ENCODE data around the gene PRRT2. TPM values are rescaled to one million over a fixed set of nuclear protein-coding genes. Genes with fewer than 3 reads are reported as not detected.
"Not testable (repeated sequence)": the region's sequence is repeated elsewhere in the genome, so short reads cannot be mapped to it uniquely, and the experiment has no call there.

The PRRT2 gene
- total RNA-seq, 1 experiment from 2014 or later = 0.42 TPM

- intact Hi-C loops (cut with micrococcal nuclease) = no loop called here
- Mint-ChIP-seq H3K27ac (ENCODE audit: low read depth, unreplicated experiment) (no peak overlapping the region), H3K9me3 (ENCODE audit: unreplicated experiment) (no peaks in the 10 kb centered on the region), H3K36me3 (ENCODE audit: insufficient read depth, unreplicated experiment) (no peaks in the 10 kb centered on the region), H3K27me3 (ENCODE audit: insufficient read depth, unreplicated experiment) (no peaks in the 10 kb centered on the region), H3K4me3 (ENCODE audit: unreplicated experiment) (no peak overlapping the region), H3K4me1 (ENCODE audit: insufficient read depth, unreplicated experiment) (peaks cover 22% of the 10 kb centered on the region)
- no peak for TF ChIP-seq CTCF (IDR thresholded peaks at IDR 0.05; ENCODE audit: unreplicated experiment)
- ChIA-PET CTCF (interaction anchor here (0.6 kb wide), 2 partner anchors 9 to 21 kb away, joined by 3 read pairs; no protein-coding TSS in a partner anchor), POLR2A (interaction anchor here (0.8 kb wide), 1 partner anchor 19 kb away, joined by 3 read pairs; no protein-coding TSS in a partner anchor)
- DNase-seq (ENCODE audit: unreplicated experiment) = no peak
- BruUV-seq (replicated peaks) = no TSS peak
Measured at GRCh38 chr16:29774730-29775129, 37.3 kb upstream of the PRRT2 start.

- intact Hi-C loops (cut with micrococcal nuclease) = no loop called here
- no TSS peak for BruUV-seq (replicated peaks)
- Mint-ChIP-seq H3K9me3 (ENCODE audit: unreplicated experiment) (no peaks in the 10 kb centered on the region), H3K4me1 (ENCODE audit: insufficient read depth, unreplicated experiment) (peaks cover 22% of the 10 kb centered on the region), H3K36me3 (ENCODE audit: insufficient read depth, unreplicated experiment) (no peaks in the 10 kb centered on the region), H3K4me3 (ENCODE audit: unreplicated experiment) (no peak overlapping the region), H3K27ac (ENCODE audit: low read depth, unreplicated experiment) (no peak overlapping the region), H3K27me3 (ENCODE audit: insufficient read depth, unreplicated experiment) (no peaks in the 10 kb centered on the region)
- DNase-seq (ENCODE audit: unreplicated experiment) = peak; percentile 35
- ChIA-PET CTCF (interaction anchor here (0.7 kb wide), 1 partner anchor 66 kb away, joined by 4 read pairs; no protein-coding TSS in a partner anchor), POLR2A (no interaction called here)
- TF ChIP-seq CTCF (IDR thresholded peaks at IDR 0.05; ENCODE audit: unreplicated experiment) = no peak
Measured at GRCh38 chr16:29775742-29776408, 36.1 kb upstream of the PRRT2 start.

DNA sequence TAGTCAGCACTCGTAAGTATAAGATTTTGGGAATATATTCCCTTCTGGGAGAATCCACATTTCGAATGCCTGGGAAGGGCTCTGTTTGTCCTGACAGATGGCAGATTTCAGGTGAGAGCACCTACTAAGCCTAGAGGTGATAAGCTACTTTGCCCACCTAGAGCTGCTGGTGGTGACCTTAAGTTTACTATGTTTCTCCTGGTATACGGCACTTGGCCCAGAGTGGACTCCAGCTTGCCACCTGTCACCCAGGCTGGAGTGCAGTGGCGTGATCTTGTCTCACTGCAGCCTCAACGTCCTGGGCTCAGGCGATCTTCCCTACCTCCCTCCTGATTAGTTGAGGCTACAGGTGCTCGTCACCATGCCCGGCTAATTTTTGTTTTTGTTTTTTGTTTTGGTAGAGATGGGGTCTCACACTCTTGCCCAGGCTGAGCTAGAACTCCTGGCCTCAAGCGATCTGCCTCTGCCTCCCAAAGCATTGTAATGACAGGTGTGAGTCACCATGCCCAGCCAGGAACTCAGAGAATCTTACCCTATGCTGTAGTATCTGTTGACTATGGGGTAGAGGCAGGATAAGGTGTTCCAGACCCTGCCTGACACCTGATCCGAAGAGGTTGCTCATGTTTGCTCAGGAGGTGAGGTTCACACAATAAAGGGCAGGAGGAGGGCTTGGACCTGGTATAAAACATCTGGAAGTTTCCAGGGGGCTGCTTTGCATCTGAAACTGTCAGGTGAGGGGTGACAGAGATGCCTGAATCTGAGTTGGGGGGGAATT is 34.2 kb upstream of the PRRT2 start, which contains the start of gene ZG16:
Gene ZG16 (plus strand): TSS at position 681 of the 775 bp plus-strand sequence. CDS start 1,011 bp downstream, outside the sequence.
- no peak for DNase-seq (ENCODE audit: unreplicated experiment)
- CTCF ChIA-PET = interaction anchor here (0.6 to 1.0 kb wide), 3 partner anchors 12 to 236 kb away, joined by 3 to 4 read pairs (median 3); partner anchors contain the start of gene KIF22
- Mint-ChIP-seq H3K27me3 (ENCODE audit: insufficient read depth, unreplicated experiment) (no peaks in the 10 kb centered on the region), H3K9me3 (ENCODE audit: unreplicated experiment) (no peaks in the 10 kb centered on the region), H3K4me3 (ENCODE audit: unreplicated experiment) (no peak within 1 kb of the TSS), H3K36me3 (ENCODE audit: insufficient read depth, unreplicated experiment) (no peaks in the 10 kb centered on the region), H3K27ac (ENCODE audit: low read depth, unreplicated experiment) (no peak within 1 kb of the TSS), H3K4me1 (ENCODE audit: insufficient read depth, unreplicated experiment) (peaks cover 16% of the 10 kb centered on the region)
- no TSS peak for BruUV-seq (replicated peaks)
- TF ChIP-seq CTCF (IDR thresholded peaks at IDR 0.05; ENCODE audit: unreplicated experiment) = no peak
- intact Hi-C loops (cut with micrococcal nuclease) = no loop called here
- POLR2A ChIA-PET = interaction anchor here (0.7 kb wide), 1 partner anchor 133 kb away, joined by 3 read pairs; no protein-coding TSS in a partner anchor

DNA sequence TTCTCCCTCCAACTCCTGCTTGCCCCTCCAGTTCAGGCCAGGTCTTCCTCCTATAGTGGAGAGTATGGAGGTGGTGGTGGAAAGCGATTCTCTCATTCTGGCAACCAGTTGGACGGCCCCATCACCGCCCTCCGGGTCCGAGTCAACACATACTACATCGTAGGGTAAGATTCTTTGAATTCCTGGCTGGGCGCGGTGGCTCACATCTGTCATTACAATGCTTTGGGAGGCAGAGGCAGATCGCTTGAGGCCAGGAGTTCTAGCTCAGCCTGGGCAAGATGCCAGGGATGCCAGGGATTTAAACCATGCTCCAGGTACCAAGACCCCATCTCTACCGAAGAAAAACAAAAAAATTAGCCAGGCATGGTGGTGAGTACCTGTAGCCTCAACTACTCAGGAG is 32.5 kb upstream of the PRRT2 start:
- intact Hi-C loops (cut with micrococcal nuclease) = no loop called here
- H3K9me3 Mint-ChIP-seq (ENCODE audit: unreplicated experiment) = no peaks in the 10 kb centered on the region
- H3K27me3 Mint-ChIP-seq (ENCODE audit: insufficient read depth, unreplicated experiment) = no peaks in the 10 kb centered on the region
- H3K4me1 Mint-ChIP-seq (ENCODE audit: insufficient read depth, unreplicated experiment) = peaks cover 16% of the 10 kb centered on the region
- CTCF ChIA-PET = interaction anchor here (0.7 to 1.0 kb wide), 2 partner anchors 10 to 50 kb away, joined by 3 read pairs; no protein-coding TSS in a partner anchor
- no TSS peak for BruUV-seq (replicated peaks)
- POLR2A ChIA-PET = no interaction called here
- no peak for TF ChIP-seq CTCF (IDR thresholded peaks at IDR 0.05; ENCODE audit: unreplicated experiment)
- H3K4me3 Mint-ChIP-seq (ENCODE audit: unreplicated experiment) = no peak overlapping the region
- peak; percentile 18 for DNase-seq (ENCODE audit: unreplicated experiment)
- H3K27ac Mint-ChIP-seq (ENCODE audit: low read depth, unreplicated experiment) = no peak overlapping the region
- no peaks in the 10 kb centered on the region for H3K36me3 Mint-ChIP-seq (ENCODE audit: insufficient read depth, unreplicated experiment)

GRCh38 chr16:29783094-29783953 is 28.7 kb upstream of the PRRT2 start:
- H3K27ac Mint-ChIP-seq (ENCODE audit: low read depth, unreplicated experiment); H3K9me3 Mint-ChIP-seq (ENCODE audit: unreplicated experiment); H3K4me1 Mint-ChIP-seq (ENCODE audit: insufficient read depth, unreplicated experiment); H3K27me3 Mint-ChIP-seq (ENCODE audit: insufficient read depth, unreplicated experiment); DNase-seq (ENCODE audit: unreplicated experiment); BruUV-seq (replicated peaks); H3K36me3 Mint-ChIP-seq (ENCODE audit: insufficient read depth, unreplicated experiment); H3K4me3 Mint-ChIP-seq (ENCODE audit: unreplicated experiment); intact Hi-C loops (cut with micrococcal nuclease): not testable (repeated sequence)
- ChIA-PET POLR2A (interaction anchor here (0.8 kb wide), 1 partner anchor 24 kb away, joined by 5 read pairs; no protein-coding TSS in a partner anchor), CTCF (interaction anchor here (0.7 kb wide), 1 partner anchor 9 kb away, joined by 3 read pairs; no protein-coding TSS in a partner anchor)

Data from MCF 10A (cell line).